SK-N-SH treated with all-trans-retinoic acid at 6 μM for 48 hours (cell line): ENCODE data around the gene PLEKHA8.

Source experiments
- ATAC-seq: fragments of 200-7000 bp; cut with Tn5 transposase; 3 replicates; pipeline ENCODE4 v1.9.1; 2020; ENCODE audit warnings: mild to moderate bottlenecking, moderate library complexity
- ARNTL ChIP-seq: fragments of 450-650 bp; formaldehyde crosslinking; IDR thresholded peaks from 2 replicates; pipeline ENCODE4 v1.5.0; 2020; ENCODE audit warnings: low read depth, mild to moderate bottlenecking, moderate library complexity, borderline replicate concordance
- BACH2 ChIP-seq: fragments of 250-450 bp; sonication (Bioruptor Pico); IDR thresholded peaks from 2 replicates; pipeline ENCODE4 v1.9.0; 2021; ENCODE audit warnings: mild to moderate bottlenecking, borderline replicate concordance
- CREB5 ChIP-seq: fragments of 250-450 bp; sonication (Bioruptor Pico); IDR thresholded peaks from 2 replicates; pipeline ENCODE4 v1.5.1; 2020; ENCODE audit warnings: low read depth, mild to moderate bottlenecking, moderate library complexity
- CSDC2 ChIP-seq: fragments of 250-450 bp; sonication (Bioruptor Pico); IDR thresholded peaks from 2 replicates; pipeline ENCODE4 v1.5.0; 2020; ENCODE audit warnings: mild to moderate bottlenecking, moderate library complexity
- GLIS3 ChIP-seq: fragments of 250-450 bp; sonication (Bioruptor Pico); IDR thresholded peaks from 2 replicates; pipeline ENCODE4 v1.5.0; 2020; ENCODE audit warnings: mild to moderate bottlenecking, moderate library complexity
- ISL1 ChIP-seq: fragments of 250-450 bp; sonication (Bioruptor Pico); IDR thresholded peaks from 2 replicates; pipeline ENCODE4 v2.1.2; 2022; ENCODE audit warnings: mild to moderate bottlenecking, moderate library complexity
- OSR1 ChIP-seq: fragments of 250-450 bp; sonication (Bioruptor Pico); IDR thresholded peaks from 2 replicates; pipeline ENCODE4 v1.8.0; 2022; ENCODE audit warnings: moderate library complexity, mild to moderate bottlenecking, inconsistent platforms
- POU6F1 ChIP-seq: fragments of 250-450 bp; sonication (Bioruptor Pico); IDR thresholded peaks from 2 replicates; pipeline ENCODE4 v1.8.0; 2021; ENCODE audit warnings: low read depth, mild to moderate bottlenecking, moderate library complexity, borderline replicate concordance
- PPARA ChIP-seq: fragments of 250-450 bp; sonication (Bioruptor Pico); IDR thresholded peaks from 2 replicates; pipeline ENCODE4 v1.5.0; 2020; ENCODE audit warnings: mild to moderate bottlenecking, borderline replicate concordance
- RARB ChIP-seq: fragments of 250-450 bp; sonication (Bioruptor Pico); IDR thresholded peaks from 2 replicates; pipeline ENCODE4 v1.8.0; 2021; ENCODE audit warnings: mild to moderate bottlenecking, moderate library complexity
- SNAI2 ChIP-seq: fragments of 250-450 bp; sonication (Bioruptor Pico); IDR thresholded peaks from 2 replicates; pipeline ENCODE4 v1.5.0; 2020; ENCODE audit warnings: mild to moderate bottlenecking, moderate library complexity
- TCF4 ChIP-seq: fragments of 250-450 bp; sonication (Bioruptor Pico); IDR thresholded peaks from 2 replicates; pipeline ENCODE4 v1.8.0; 2021; ENCODE audit warnings: mild to moderate bottlenecking, moderate library complexity, borderline replicate concordance
- TOX ChIP-seq: fragments of 250-450 bp; sonication (Bioruptor Pico); IDR thresholded peaks from 2 replicates; pipeline ENCODE4 v1.8.0; 2021; ENCODE audit warnings: mild to moderate bottlenecking, moderate library complexity, borderline replicate concordance
- TSHZ2 ChIP-seq: fragments of 250-450 bp; sonication (Bioruptor Pico); IDR thresholded peaks from 2 replicates; pipeline ENCODE4 v1.5.0; 2020; ENCODE audit warnings: mild to moderate bottlenecking, moderate library complexity
- ZC3H10 ChIP-seq: fragments of 250-450 bp; sonication (Bioruptor Pico); IDR thresholded peaks from 2 replicates; pipeline ENCODE4 v1.5.1; 2021; ENCODE audit warnings: mild to moderate bottlenecking, moderate library complexity
- ZFP3 ChIP-seq: fragments of 250-450 bp; sonication (Bioruptor Pico); IDR thresholded peaks from 2 replicates; pipeline ENCODE4 v1.5.0; 2020; ENCODE audit warnings: mild to moderate bottlenecking, moderate library complexity
- ZFP30 ChIP-seq: fragments of 450-650 bp; formaldehyde crosslinking; IDR thresholded peaks from 2 replicates; pipeline ENCODE4 v1.5.0; 2022; ENCODE audit warnings: mild to moderate bottlenecking, moderate library complexity
- ZNF565 ChIP-seq: fragments of 450-650 bp; formaldehyde crosslinking; conservative IDR thresholded peaks from 2 replicates; pipeline ENCODE4 v1.5.0; 2020; ENCODE audit warnings: low read depth, mild to moderate bottlenecking, moderate library complexity
- ZNF70 ChIP-seq: fragments of 450-650 bp; formaldehyde crosslinking; IDR thresholded peaks from 2 replicates; pipeline ENCODE4 v1.5.0; 2020; ENCODE audit warnings: mild to moderate bottlenecking, moderate library complexity
- ZNF8 ChIP-seq: fragments of 450-650 bp; formaldehyde crosslinking; IDR thresholded peaks from 2 replicates; pipeline ENCODE4 v1.5.0; 2020; ENCODE audit warnings: mild to moderate bottlenecking, moderate library complexity

The PLEKHA8 gene

GRCh38 chr7:30086529-30086928 lies 58.3 kb downstream of the PLEKHA8 start:
- TF ChIP-seq ZC3H10 (CRISPR knock-in tag) (no peak), ZNF565 (CRISPR knock-in tag) (no peak), RARB (CRISPR knock-in tag) (no peak), TCF4 (CRISPR knock-in tag) (no peak), POU6F1 (CRISPR knock-in tag) (no peak), ARNTL (CRISPR knock-in tag) (no peak), GLIS3 (no peak), ZNF8 (no peak), ZFP30 (CRISPR knock-in tag) (no peak), ZNF70 (CRISPR knock-in tag) (no peak), BACH2 (CRISPR knock-in tag) (no peak), CSDC2 (no peak), ZFP3 (CRISPR knock-in tag) (no peak)
- ATAC-seq = no peak

- TF ChIP-seq ZFP3 (CRISPR knock-in tag) (no peak), ZC3H10 (CRISPR knock-in tag) (no peak), CREB5 (CRISPR knock-in tag) (no peak), TOX (CRISPR knock-in tag) (no peak), RARB (CRISPR knock-in tag) (no peak)
- ATAC-seq = no peak
These were observed 59.2 kb downstream of the PLEKHA8 start for GRCh38 chr7:30087371-30087770.

GRCh38 chr7:30088362-30088761 lies 60.1 kb downstream of the PLEKHA8 start:
- no peak for ATAC-seq
- TF ChIP-seq ZNF565 (CRISPR knock-in tag) (no peak), CSDC2 (no peak), ZC3H10 (CRISPR knock-in tag) (no peak), TSHZ2 (CRISPR knock-in tag) (no peak), OSR1 (CRISPR knock-in tag) (no peak), ZFP3 (CRISPR knock-in tag) (no peak), RARB (CRISPR knock-in tag) (no peak)

- ATAC-seq = no peak
- TF ChIP-seq SNAI2 = no peak
- no peak for TF ChIP-seq PPARA (CRISPR knock-in tag)
- TF ChIP-seq ZC3H10 (CRISPR knock-in tag) = no peak
- no peak for TF ChIP-seq ZFP3 (CRISPR knock-in tag)
- TF ChIP-seq BACH2 (CRISPR knock-in tag) = no peak
- TF ChIP-seq OSR1 (CRISPR knock-in tag) = no peak
- TF ChIP-seq ZNF8 = no peak
- TF ChIP-seq ARNTL (CRISPR knock-in tag) = no peak
- TF ChIP-seq ZFP30 (CRISPR knock-in tag) = no peak
- TF ChIP-seq CSDC2 = no peak
- no peak for TF ChIP-seq CREB5 (CRISPR knock-in tag)
- TF ChIP-seq TOX (CRISPR knock-in tag) = no peak
- TF ChIP-seq ZNF565 (CRISPR knock-in tag) = no peak
- no peak for TF ChIP-seq POU6F1 (CRISPR knock-in tag)
- TF ChIP-seq ZNF70 (CRISPR knock-in tag) = no peak
- TF ChIP-seq ISL1 (CRISPR knock-in tag) = no peak
- TF ChIP-seq TCF4 (CRISPR knock-in tag) = no peak
- TF ChIP-seq, all 23 proteins: peak for 0
These were observed 61.9 kb downstream of the PLEKHA8 start for GRCh38 chr7:30090111-30090510.
